CD14-positive monocyte (primary cell): ENCODE data around the gene ZC3H13. TPM values are rescaled to one million over a fixed set of nuclear protein-coding genes. Genes with fewer than 3 reads are reported as not detected.

Experiments used
- DNase-seq, 3 donors: peaks; one replicate each; pipeline ENCODE4 v3.0.0-alpha.2; 2011 to 2022
- H2AFZ ChIP-seq: 2 replicates; pipeline ENCODE4 v1.6.0; 2012; ENCODE audit warnings: mild to moderate bottlenecking, low read depth, low read length, inconsistent platforms; ENCODE audit not compliant: insufficient read depth, poor library complexity, severe bottlenecking
- H3K27ac ChIP-seq, 2 donors: 1 replicate in 1 of 2; 2 replicates in 1 of 2; pipeline ENCODE4 v1.5.1; 2012 to 2013; ENCODE audit warnings: low read length in 2 of 2, control low read depth in 1 of 2, inconsistent platforms in 1 of 2, low read depth in 1 of 2, mild to moderate bottlenecking in 1 of 2
- H3K27me3 ChIP-seq, 2 donors: one replicate each; pipeline versions ENCODE4 v1.6.0 to v1.6.1; 2011 to 2013; ENCODE audit warnings: low read length in 2 of 2; ENCODE audit not compliant: control insufficient read depth in 2 of 2, insufficient read depth in 2 of 2
- H3K36me3 ChIP-seq, 2 donors: replicated peaks in 1 of 2; 1 replicate in 1 of 2; 2 replicates in 1 of 2; pipeline versions ENCODE4 v1.5.1 to v1.6.1; 2012 to 2013; ENCODE audit warnings: low read length in 2 of 2, control low read depth in 1 of 2, inconsistent platforms in 1 of 2, mild to moderate bottlenecking in 1 of 2; ENCODE audit not compliant: insufficient read depth in 2 of 2, control insufficient read depth in 1 of 2
- H3K4me1 ChIP-seq, 2 donors: 1 replicate in 1 of 2; 2 replicates in 1 of 2; pipeline versions ENCODE4 v1.5.1 to v1.6.1; 2012 to 2013; ENCODE audit warnings: low read length in 2 of 2, control low read depth in 1 of 2, inconsistent platforms in 1 of 2, mild to moderate bottlenecking in 1 of 2, moderate library complexity in 1 of 2; ENCODE audit not compliant: insufficient read depth in 2 of 2, control insufficient read depth in 1 of 2
- H3K4me2 ChIP-seq: replicated peaks from 2 replicates; pipeline ENCODE3; 2012; ENCODE audit warnings: low read length, moderate library complexity, mild to moderate bottlenecking; ENCODE audit not compliant: poor library complexity, severe bottlenecking; ENCODE audit errors: extremely low read depth
- H3K4me3 ChIP-seq, 3 experiments: fragments of 200-600 bp in 1 of 3; sonication (generic) in 1 of 3; replicated peaks in 1 of 3; 1 replicate in 2 of 3; 2 replicates in 1 of 3; pipeline ENCODE4 v1.5.1; 2011 to 2013; ENCODE audit warnings: low read length in 3 of 3, mild to moderate bottlenecking in 3 of 3, control low read depth in 2 of 3, low read depth in 2 of 3, inconsistent platforms in 1 of 3, moderate library complexity in 1 of 3
- H3K79me2 ChIP-seq: 2 replicates; pipeline ENCODE4 v1.6.0; 2012; ENCODE audit warnings: mild to moderate bottlenecking, control low read depth, inconsistent platforms, low read length, moderate library complexity; ENCODE audit not compliant: insufficient read depth
- H3K9ac ChIP-seq: 2 replicates; pipeline ENCODE4 v1.6.0; 2017; ENCODE audit warnings: low read length, mild to moderate bottlenecking; ENCODE audit not compliant: insufficient read depth, poor library complexity, severe bottlenecking
- H3K9me3 ChIP-seq, 2 donors: replicated peaks in 1 of 2; 1 replicate in 1 of 2; 2 replicates in 1 of 2; pipeline versions ENCODE4 v1.5.1 to v1.6.1; 2012 to 2013; ENCODE audit warnings: low read length in 2 of 2, control low read depth in 1 of 2; ENCODE audit not compliant: control insufficient read depth in 1 of 2, insufficient read depth in 1 of 2
- H4K20me1 ChIP-seq: 2 replicates; pipeline ENCODE4 v1.6.0; 2012; ENCODE audit warnings: mild to moderate bottlenecking, low read length, control low read depth, moderate library complexity; ENCODE audit not compliant: insufficient read depth
- H3K27ac Mint-ChIP-seq, 7 donors: one replicate each; pipeline ENCODE4 v1.8.0; 2020; ENCODE audit warnings: mild to moderate bottlenecking in 7 of 7, mixed read lengths in 7 of 7, moderate library complexity in 6 of 7, inconsistent platforms in 2 of 7
- H3K27me3 Mint-ChIP-seq, 3 donors: one replicate each; pipeline ENCODE4 v1.8.0; 2021 to 2022; ENCODE audit warnings: low read depth in 3 of 3, mild to moderate bottlenecking in 3 of 3, mixed read lengths in 3 of 3, moderate library complexity in 3 of 3, inconsistent platforms in 1 of 3
- H3K36me3 Mint-ChIP-seq, 2 donors: one replicate each; pipeline ENCODE4 v1.8.0; 2020; ENCODE audit warnings: mixed read lengths in 2 of 2, inconsistent platforms in 1 of 2, mild to moderate bottlenecking in 1 of 2
- H3K4me1 Mint-ChIP-seq: one replicate; pipeline ENCODE4 v1.8.0; 2020; ENCODE audit warnings: mild to moderate bottlenecking, mixed read lengths
- H3K4me3 Mint-ChIP-seq, 2 donors: one replicate each; pipeline ENCODE4 v1.8.0; 2020; ENCODE audit warnings: mild to moderate bottlenecking in 2 of 2, mixed read lengths in 2 of 2, moderate library complexity in 1 of 2
- H3K9me3 Mint-ChIP-seq, 7 donors: one replicate each; pipeline ENCODE4 v1.8.0; 2020 to 2022; ENCODE audit warnings: mixed read lengths in 7 of 7, mild to moderate bottlenecking in 6 of 7, moderate library complexity in 6 of 7, inconsistent platforms in 2 of 7
- WGBS: methylation state at CpG from one replicate; pipeline ENCODE4 v1.1.5; 2013; ENCODE audit warnings: missing lambda C conversion rate; ENCODE audit not compliant: insufficient coverage; 5-methylcytosine and 5-hydroxymethylcytosine counted together
- intact Hi-C, 2 donors: fragments of 100-400 bp; cut with micrococcal nuclease; formaldehyde crosslinking; loops; one replicate each; pipeline versions ENCODE4 v1.15.0 to v1.15.1; 2023
- polyA minus RNA-seq: library from RNA; depleted of rRNA, polyadenylated mRNA; stranded (reverse); fragments of >200 nt; gene quantifications from 2 replicates; pipeline ENCODE4 v1.2.3, GENCODE V29; 2012
- polyA plus RNA-seq, 3 donors: library from polyadenylated mRNA; depleted of rRNA in 1 of 3; unstranded in 2 of 3; stranded (reverse) in 1 of 3; fragments of 300-500 nt in 2 of 3; fragments of >200 nt in 1 of 3; fragmentation: Illumina TruSeq in 2 of 3; gene quantifications; 1 replicate in 2 of 3; 2 replicates in 1 of 3; pipeline ENCODE4 v1.2.3, GENCODE V29; 2012 to 2021
- total RNA-seq, 12 experiments: library from RNA in 1 of 12; stranded (reverse) in 1 of 12; fragments of 120-200 nt in 1 of 12; gene quantifications; one replicate each; pipeline ENCODE4 v1.2.4 and lab custom pipeline; 2013 to 2026; ENCODE audit warnings: mixed read lengths in 6 of 12, inconsistent platforms in 1 of 12
- TF ChIP-seq, protein P1 (sequence below): fragments of 200-600 bp; IDR thresholded peaks from one replicate; pipeline ENCODE4 v1.8.0; 2022; ENCODE audit warnings: antibody characterized with exemption, mild to moderate bottlenecking

ZC3H13 gene, protein sequence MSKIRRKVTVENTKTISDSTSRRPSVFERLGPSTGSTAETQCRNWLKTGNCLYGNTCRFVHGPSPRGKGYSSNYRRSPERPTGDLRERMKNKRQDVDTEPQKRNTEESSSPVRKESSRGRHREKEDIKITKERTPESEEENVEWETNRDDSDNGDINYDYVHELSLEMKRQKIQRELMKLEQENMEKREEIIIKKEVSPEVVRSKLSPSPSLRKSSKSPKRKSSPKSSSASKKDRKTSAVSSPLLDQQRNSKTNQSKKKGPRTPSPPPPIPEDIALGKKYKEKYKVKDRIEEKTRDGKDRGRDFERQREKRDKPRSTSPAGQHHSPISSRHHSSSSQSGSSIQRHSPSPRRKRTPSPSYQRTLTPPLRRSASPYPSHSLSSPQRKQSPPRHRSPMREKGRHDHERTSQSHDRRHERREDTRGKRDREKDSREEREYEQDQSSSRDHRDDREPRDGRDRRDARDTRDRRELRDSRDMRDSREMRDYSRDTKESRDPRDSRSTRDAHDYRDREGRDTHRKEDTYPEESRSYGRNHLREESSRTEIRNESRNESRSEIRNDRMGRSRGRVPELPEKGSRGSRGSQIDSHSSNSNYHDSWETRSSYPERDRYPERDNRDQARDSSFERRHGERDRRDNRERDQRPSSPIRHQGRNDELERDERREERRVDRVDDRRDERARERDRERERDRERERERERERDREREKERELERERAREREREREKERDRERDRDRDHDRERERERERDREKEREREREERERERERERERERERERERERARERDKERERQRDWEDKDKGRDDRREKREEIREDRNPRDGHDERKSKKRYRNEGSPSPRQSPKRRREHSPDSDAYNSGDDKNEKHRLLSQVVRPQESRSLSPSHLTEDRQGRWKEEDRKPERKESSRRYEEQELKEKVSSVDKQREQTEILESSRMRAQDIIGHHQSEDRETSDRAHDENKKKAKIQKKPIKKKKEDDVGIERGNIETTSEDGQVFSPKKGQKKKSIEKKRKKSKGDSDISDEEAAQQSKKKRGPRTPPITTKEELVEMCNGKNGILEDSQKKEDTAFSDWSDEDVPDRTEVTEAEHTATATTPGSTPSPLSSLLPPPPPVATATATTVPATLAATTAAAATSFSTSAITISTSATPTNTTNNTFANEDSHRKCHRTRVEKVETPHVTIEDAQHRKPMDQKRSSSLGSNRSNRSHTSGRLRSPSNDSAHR (N-terminal part only)
- 19.8 TPM for total RNA-seq (2013)
- polyA plus RNA-seq, result 10 to 100 TPM in 1 of 3 donors, 1 to 10 TPM in 2; 5.3 to 22.2 (median 9.7) TPM
- polyA minus RNA-seq, result 6.5 and 12.0 TPM in 2 replicates
- total RNA-seq (lab: John Stamatoyannopoulos, UW), result 44.5 to 74.5 (median 60.3) reads per million in 11 experiments

DNA sequence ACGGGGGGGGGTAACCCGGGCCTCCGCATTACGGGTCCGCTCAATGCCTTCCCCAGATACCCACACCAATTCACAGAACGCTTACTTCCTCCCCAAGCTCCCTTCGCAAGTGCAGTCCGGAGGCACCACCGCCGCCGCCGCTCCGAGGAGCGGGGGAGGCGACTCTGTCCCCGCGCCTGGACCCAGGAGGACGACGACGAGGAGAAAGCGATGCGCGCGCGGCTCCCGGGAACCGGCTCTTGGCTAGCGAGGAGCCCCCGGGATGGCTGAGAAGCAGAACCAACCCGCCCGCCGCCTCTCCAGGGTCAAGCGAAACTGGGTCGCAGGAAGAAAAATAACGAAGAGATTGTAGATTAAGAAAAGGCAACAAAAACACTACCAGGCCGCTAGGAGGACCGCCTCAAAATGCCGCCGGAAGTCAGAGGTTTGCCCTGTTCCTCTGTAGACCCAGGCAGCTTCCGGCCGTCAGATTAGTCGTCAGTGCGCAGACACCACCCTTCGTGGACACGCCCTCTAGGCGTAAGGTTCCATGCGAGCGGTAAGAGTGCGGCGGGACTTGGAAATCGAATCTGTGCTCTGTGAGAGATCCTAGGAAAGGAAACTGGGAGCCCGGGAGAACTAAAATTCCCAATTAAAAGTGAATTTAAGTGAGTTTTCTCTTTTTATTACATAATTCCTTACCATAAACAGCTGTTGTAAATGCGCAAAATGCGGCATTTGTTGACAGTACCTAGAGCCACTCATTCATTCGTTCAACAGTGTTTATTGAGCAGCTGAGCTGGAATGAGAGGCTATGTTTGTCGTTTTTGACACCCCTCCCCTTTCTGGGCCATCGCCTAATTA is at the start of gene ZC3H13:
Gene ZC3H13, minus strand, starts transcription at position 428 of the 843 bp plus-strand sequence. CDS start 7,239 bp downstream, outside the sequence.
- Histone ChIP-seq H4K20me1 (peaks cover 4% of the 10 kb centered on the region), H3K27ac (peak within 1 kb of the TSS; percentile 96 to 98), H3K4me2 (peak within 1 kb of the TSS; percentile 83), H3K79me2 (peaks cover 45% of the 10 kb centered on the region), H3K36me3 (no peaks in the 10 kb centered on the region), H3K9ac (peak within 1 kb of the TSS; percentile 93), H3K9me3 (no peaks in the 10 kb centered on the region), H3K4me3 (peak within 1 kb of the TSS; percentile 60 to 82 (median 82)), H2AFZ (peak within 1 kb of the TSS; percentile 92), H3K27me3 (peaks cover 6 to 10% of the 10 kb centered on the region in 2 donors), H3K4me1 (peaks cover 21 to 28% of the 10 kb centered on the region in 2 donors)
- Mint-ChIP-seq H3K4me3 (peak within 1 kb of the TSS; percentile 90 to 94), H3K4me1 (peaks cover 29% of the 10 kb centered on the region), H3K36me3 (peaks cover 3 to 11% of the 10 kb centered on the region in 2 donors), H3K27ac (peak within 1 kb of the TSS; percentile 98 to 99 (median 99)), H3K27me3 (peaks cover 3 to 8% (median 5%) of the 10 kb centered on the region in 3 donors), H3K9me3 (peaks cover 0 to 8% (median 2%) of the 10 kb centered on the region in 7 donors)
- intact Hi-C loops, result loop anchor here (5.0 to 10.0 kb wide), 2 partner anchors 72 to 75 kb away; no protein-coding TSS in a partner anchor
- TF ChIP-seq, protein P1, sequence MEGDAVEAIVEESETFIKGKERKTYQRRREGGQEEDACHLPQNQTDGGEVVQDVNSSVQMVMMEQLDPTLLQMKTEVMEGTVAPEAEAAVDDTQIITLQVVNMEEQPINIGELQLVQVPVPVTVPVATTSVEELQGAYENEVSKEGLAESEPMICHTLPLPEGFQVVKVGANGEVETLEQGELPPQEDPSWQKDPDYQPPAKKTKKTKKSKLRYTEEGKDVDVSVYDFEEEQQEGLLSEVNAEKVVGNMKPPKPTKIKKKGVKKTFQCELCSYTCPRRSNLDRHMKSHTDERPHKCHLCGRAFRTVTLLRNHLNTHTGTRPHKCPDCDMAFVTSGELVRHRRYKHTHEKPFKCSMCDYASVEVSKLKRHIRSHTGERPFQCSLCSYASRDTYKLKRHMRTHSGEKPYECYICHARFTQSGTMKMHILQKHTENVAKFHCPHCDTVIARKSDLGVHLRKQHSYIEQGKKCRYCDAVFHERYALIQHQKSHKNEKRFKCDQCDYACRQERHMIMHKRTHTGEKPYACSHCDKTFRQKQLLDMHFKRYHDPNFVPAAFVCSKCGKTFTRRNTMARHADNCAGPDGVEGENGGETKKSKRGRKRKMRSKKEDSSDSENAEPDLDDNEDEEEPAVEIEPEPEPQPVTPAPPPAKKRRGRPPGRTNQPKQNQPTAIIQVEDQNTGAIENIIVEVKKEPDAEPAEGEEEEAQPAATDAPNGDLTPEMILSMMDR, result peak; percentile 43
- under 1% methylated on average over 41 of the region's 57 CpGs for WGBS
- peak; percentile 93 to 94 (median 94) for DNase-seq
